Type B pancreatic cell (in vitro differentiated cells): ENCODE results near the gene CACNA1D. TPM values are rescaled to one million over a fixed set of nuclear protein-coding genes. Genes with fewer than 3 reads are reported as not detected.
A peak's percentile ranks its signal among the peaks of the same experiment; 100 is the strongest.

Experiments used
- DNase-seq: peaks from one replicate; pipeline ENCODE4 v3.0.0; 2021; ENCODE audit warnings: mixed read lengths; ENCODE audit not compliant: unreplicated experiment; ENCODE audit errors: extremely low spot score
- H3K27ac Mint-ChIP-seq: 2 replicates; pipeline ENCODE4 v1.8.0; 2021; ENCODE audit warnings: mild to moderate bottlenecking, mixed read lengths
- H3K27me3 Mint-ChIP-seq: 2 replicates; pipeline ENCODE4 v1.8.0; 2021; ENCODE audit warnings: mixed read lengths
- H3K36me3 Mint-ChIP-seq: 2 replicates; pipeline ENCODE4 v1.8.0; 2021; ENCODE audit warnings: mixed read lengths
- H3K4me1 Mint-ChIP-seq: one replicate; pipeline ENCODE4 v1.8.0; 2021; ENCODE audit warnings: mixed read lengths; ENCODE audit not compliant: unreplicated experiment
- H3K4me3 Mint-ChIP-seq: 2 replicates; pipeline ENCODE4 v1.8.0; 2021; ENCODE audit warnings: mild to moderate bottlenecking, mixed read lengths
- H3K9me3 Mint-ChIP-seq: 2 replicates; pipeline ENCODE4 v1.8.0; 2021; ENCODE audit warnings: mixed read lengths
- total RNA-seq: library from RNA; stranded (reverse); gene quantifications from 2 replicates; pipeline ENCODE4 v1.2.1, GENCODE V29; 2021; ENCODE audit warnings: low replicate concordance
- TF ChIP-seq, protein P1 (sequence below): fragments of 200-600 bp; sonication (generic); conservative IDR thresholded peaks from 2 replicates; pipeline ENCODE4 v1.5.0; 2021; ENCODE audit warnings: antibody characterized with exemption, mild to moderate bottlenecking

The CACNA1D gene
- total RNA-seq, 1 donor from 2014 or later, result 17.4 TPM

DNA sequence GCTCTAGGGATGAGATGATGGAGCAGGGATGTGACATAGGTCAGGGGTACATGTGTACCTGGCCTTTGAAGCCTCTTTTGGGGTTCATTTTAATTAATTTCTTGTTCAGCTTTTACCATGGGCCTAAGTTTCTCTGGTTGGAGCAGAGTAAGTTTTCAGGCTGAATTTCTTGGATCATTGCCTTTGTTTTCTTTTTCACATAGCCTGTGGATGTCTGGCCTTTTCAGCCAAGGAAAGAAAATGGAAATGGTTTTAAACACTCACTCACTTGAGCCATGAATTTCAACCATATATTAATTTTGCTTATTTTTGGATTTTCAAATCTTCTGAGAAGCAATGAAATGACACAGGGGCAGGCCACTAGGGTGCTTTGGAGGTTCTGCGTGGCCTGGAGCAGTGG, 30.2 kb downstream of the CACNA1D start:
- Mint-ChIP-seq H3K27ac (no peak overlapping the region), H3K4me1 (peaks cover 9% of the 10 kb centered on the region), H3K36me3 (no peaks in the 10 kb centered on the region), H3K4me3 (no peak overlapping the region), H3K27me3 (no peaks in the 10 kb centered on the region), H3K9me3 (peaks cover 4% of the 10 kb centered on the region)
- DNase-seq, result no peak
- TF ChIP-seq, protein P1, sequence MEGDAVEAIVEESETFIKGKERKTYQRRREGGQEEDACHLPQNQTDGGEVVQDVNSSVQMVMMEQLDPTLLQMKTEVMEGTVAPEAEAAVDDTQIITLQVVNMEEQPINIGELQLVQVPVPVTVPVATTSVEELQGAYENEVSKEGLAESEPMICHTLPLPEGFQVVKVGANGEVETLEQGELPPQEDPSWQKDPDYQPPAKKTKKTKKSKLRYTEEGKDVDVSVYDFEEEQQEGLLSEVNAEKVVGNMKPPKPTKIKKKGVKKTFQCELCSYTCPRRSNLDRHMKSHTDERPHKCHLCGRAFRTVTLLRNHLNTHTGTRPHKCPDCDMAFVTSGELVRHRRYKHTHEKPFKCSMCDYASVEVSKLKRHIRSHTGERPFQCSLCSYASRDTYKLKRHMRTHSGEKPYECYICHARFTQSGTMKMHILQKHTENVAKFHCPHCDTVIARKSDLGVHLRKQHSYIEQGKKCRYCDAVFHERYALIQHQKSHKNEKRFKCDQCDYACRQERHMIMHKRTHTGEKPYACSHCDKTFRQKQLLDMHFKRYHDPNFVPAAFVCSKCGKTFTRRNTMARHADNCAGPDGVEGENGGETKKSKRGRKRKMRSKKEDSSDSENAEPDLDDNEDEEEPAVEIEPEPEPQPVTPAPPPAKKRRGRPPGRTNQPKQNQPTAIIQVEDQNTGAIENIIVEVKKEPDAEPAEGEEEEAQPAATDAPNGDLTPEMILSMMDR, result no peak

DNA sequence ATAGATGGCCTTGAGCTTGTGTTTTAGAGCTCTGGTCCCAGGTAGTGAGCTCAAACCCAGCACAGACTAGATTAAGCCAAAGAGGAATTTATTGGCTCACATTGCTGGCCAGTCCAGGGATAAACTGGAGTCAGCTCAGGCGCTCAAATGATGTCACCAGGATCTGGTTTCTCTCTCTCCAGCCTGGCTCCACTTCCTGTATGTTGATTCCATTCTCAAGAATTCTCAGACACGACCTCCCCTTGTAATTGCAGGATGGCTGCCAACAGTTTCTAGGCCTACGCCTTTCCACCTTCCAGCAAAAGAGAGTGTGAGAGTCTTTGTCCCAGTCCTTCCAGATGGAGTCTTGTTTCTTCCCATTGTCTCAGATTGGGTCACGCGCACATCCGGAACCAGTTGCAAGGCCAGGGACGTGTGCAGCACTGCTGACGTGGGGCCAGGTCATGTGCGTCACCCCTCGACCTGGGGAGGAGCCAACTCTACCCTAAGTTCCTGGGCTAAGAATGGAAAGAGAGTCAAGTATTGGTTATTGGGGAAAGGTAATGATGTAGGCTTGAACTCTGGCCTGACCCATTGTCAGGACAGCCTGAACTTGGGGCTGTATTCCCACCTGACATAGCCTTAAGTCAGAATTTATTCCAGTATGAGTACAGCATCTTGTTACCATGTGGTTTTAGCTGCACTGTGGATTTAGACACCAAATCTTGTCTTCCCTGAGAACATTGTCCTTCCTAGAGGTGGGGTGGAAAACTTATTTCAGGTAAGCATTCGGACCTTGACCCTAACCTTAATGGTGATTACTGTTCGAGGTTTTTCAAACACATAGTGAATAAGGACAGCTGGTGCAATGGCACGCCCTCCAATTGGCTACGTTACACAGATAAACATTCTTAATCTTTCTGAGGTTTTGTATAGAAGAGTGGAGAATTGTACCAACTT, 31.6 kb downstream of the CACNA1D start:
- Mint-ChIP-seq H3K4me3 (no peak overlapping the region), H3K27me3 (no peaks in the 10 kb centered on the region), H3K4me1 (peaks cover 9% of the 10 kb centered on the region), H3K9me3 (peaks cover 4% of the 10 kb centered on the region), H3K36me3 (no peaks in the 10 kb centered on the region), H3K27ac (no peak overlapping the region)
- TF ChIP-seq, protein P1, result no peak
- DNase-seq, result no peak

DNA sequence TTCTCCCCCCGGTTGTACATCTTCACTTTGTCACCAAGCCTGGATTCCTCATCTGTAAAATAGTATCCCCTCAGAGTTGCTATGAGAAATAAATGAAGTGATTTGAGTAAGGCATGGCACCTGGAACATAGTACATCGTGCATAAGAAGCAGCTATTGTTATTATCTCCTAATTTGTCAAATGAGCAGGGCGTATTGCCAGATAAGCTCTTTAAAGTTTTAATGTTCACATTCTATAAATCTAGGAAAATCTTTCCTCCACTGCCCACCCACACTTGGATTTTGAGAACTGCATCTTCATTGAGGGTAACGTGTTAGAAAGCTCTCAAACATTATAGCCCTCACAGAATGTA, 32.3 kb downstream of the CACNA1D start:
- Mint-ChIP-seq H3K36me3 (no peaks in the 10 kb centered on the region), H3K4me1 (peaks cover 15% of the 10 kb centered on the region), H3K27ac (no peak overlapping the region), H3K9me3 (peaks cover 4% of the 10 kb centered on the region), H3K27me3 (peaks cover 2% of the 10 kb centered on the region), H3K4me3 (no peak overlapping the region)
- TF ChIP-seq, protein P1, result no peak
- DNase-seq, result no peak

DNA sequence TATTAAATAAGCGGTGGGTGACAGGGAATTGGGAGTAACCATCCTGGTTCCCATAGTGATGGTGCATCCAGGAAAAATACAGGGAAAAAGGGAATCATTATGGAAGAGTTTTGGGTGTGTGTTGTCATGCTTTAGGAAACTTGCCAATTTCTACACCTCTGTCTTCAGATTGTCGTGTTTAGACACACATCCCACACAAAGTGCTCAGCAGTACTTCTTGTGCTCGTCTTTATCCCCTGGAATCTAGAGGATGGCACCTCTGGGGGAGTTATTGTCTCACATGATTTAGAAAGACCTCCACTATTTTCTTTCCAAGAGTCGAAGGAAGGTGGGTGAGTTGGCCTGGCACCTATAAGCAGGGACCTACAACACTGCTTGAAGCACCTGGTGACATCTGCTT, 35.8 kb downstream of the CACNA1D start:
- no peak for DNase-seq
- TF ChIP-seq, protein P1, result no peak
- peaks cover 38% of the 10 kb centered on the region for H3K4me1 Mint-ChIP-seq
- H3K27me3 Mint-ChIP-seq, result peaks cover 9% of the 10 kb centered on the region
- H3K4me3 Mint-ChIP-seq, result no peak overlapping the region
- no peaks in the 10 kb centered on the region for H3K36me3 Mint-ChIP-seq
- H3K9me3 Mint-ChIP-seq, result peaks cover 4% of the 10 kb centered on the region
- no peak overlapping the region for H3K27ac Mint-ChIP-seq

DNA sequence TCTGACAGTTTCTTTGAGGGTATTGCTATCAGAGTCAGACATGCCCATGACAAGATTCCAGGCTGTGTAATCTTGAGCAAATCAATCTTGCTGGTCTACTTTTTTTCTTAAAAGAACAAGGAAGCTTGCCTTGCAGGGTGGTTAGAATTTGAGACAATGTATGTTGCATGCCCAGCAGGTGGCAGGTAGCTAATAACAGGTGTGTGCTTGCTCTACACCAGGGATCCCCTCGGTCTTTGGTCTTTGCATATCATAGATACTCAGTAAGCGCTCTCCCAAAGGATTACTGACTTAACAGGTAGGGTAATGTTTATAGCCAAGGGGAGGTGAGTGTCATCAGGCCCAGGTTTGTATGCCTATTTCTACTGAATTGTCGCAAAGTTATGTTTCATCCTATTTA, 37.3 kb downstream of the CACNA1D start:
- Mint-ChIP-seq H3K4me1 (peaks cover 41% of the 10 kb centered on the region), H3K4me3 (no peak overlapping the region), H3K9me3 (peaks cover 4% of the 10 kb centered on the region)

More for the DNA sequence above, 37.3 kb downstream of the CACNA1D start:
- Mint-ChIP-seq H3K36me3 (no peaks in the 10 kb centered on the region), H3K27me3 (peaks cover 9% of the 10 kb centered on the region), H3K27ac (peak overlapping the region; percentile 30)
- no peak for DNase-seq
- TF ChIP-seq, protein P1, result no peak
